ENCODE results near the gene TMEM121B.

TMEM121B gene

GRCh38 chr22:17109976-17110375 lies 11.2 kb downstream of the TMEM121B start:
- DNase-seq: no peak

- no peak for DNase-seq
These were observed 11.9 kb downstream of the TMEM121B start for GRCh38 chr22:17109113-17109865.

- DNase-seq: no peak
These were observed 12.7 kb downstream of the TMEM121B start for GRCh38 chr22:17108256-17109112.

- DNase-seq: no peak
These were observed 13.7 kb downstream of the TMEM121B start for GRCh38 chr22:17107547-17107810.

- DNase-seq: peak in 4 of 6 experiments; percentile 18 to 54 (median 34)
These were observed 14.2 kb downstream of the TMEM121B start for GRCh38 chr22:17106785-17107546.

GRCh38 chr22:17106161-17106784 lies 14.9 kb downstream of the TMEM121B start:
- DNase-seq: peak in 1 of 6 experiments; percentile 47

GRCh38 chr22:17105143-17106129 lies 15.7 kb downstream of the TMEM121B start:
- no peak for DNase-seq

- DNase-seq: no peak
These were observed 16.7 kb downstream of the TMEM121B start for GRCh38 chr22:17104336-17104935.

GRCh38 chr22:17103351-17103750 lies 17.8 kb downstream of the TMEM121B start:
- no peak for DNase-seq

- DNase-seq: no peak
These were observed 18.9 kb downstream of the TMEM121B start for GRCh38 chr22:17102297-17102667.

GRCh38 chr22:17101475-17102296 lies 19.5 kb downstream of the TMEM121B start:
- no peak for DNase-seq

- DNase-seq: no peak
These were observed 20.5 kb downstream of the TMEM121B start for GRCh38 chr22:17100621-17101020.

GRCh38 chr22:17098379-17098819 lies 22.8 kb downstream of the TMEM121B start:
- DNase-seq: peak in 3 of 6 experiments; percentile 40 to 54 (median 50)

GRCh38 chr22:17097701-17098100 lies 23.5 kb downstream of the TMEM121B start:
- DNase-seq: no peak

GRCh38 chr22:17097062-17097461 lies 24.1 kb downstream of the TMEM121B start:
- no peak for DNase-seq

GRCh38 chr22:17096071-17096470 lies 25.1 kb downstream of the TMEM121B start:
- DNase-seq: no peak

- no peak for DNase-seq
These were observed 25.6 kb downstream of the TMEM121B start for GRCh38 chr22:17095538-17095937.

- DNase-seq: no peak
These were observed 28.1 kb downstream of the TMEM121B start for GRCh38 chr22:17093081-17093480.

GRCh38 chr22:17091851-17092250 lies 29.3 kb downstream of the TMEM121B start:
- no peak for DNase-seq

- no peak for DNase-seq
These were observed 30.6 kb downstream of the TMEM121B start for GRCh38 chr22:17090550-17090949.
